Measurements from ENCODE around the gene TNFSF11. TPM values are rescaled to one million over a fixed set of nuclear protein-coding genes. Genes with fewer than 3 reads are reported as not detected.

The TNFSF11 gene
- total and polyA plus RNA-seq, 9 donors = 0.04 to 0.22 TPM; not detected in 7

DNA sequence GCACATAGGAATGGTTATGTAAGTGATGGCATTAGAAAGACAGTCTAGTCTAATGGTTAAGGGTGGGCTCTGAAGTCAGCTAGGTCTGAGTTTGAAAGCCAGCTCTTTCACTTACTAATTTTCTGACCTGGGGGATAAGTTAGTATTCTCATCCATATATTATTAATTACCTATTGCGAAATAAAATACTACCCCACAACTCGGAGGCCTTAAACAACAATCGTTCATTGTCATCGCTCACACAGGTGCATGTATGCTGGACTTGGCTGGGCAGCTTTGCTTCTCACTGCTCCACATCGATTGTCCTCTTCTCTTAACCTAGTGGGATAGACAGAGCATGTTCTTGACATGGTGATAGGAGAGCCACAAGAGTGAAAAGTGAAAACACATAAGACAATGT lies 54.7 kb downstream of the TNFSF11 start:
- Histone ChIP-seq H3K27ac (ENCODE audit: low read length) (no peak overlapping the region), H3K36me3 (ENCODE audit: control insufficient read depth, insufficient read depth, low read length) (no peaks in the 10 kb centered on the region), H3K27me3 (ENCODE audit: control insufficient read depth, insufficient read depth, low read length) (no peaks in the 10 kb centered on the region), H3K9me3 (replicated peaks; ENCODE audit: control insufficient read depth, low read depth, low read length) (no peaks in the 10 kb centered on the region), H3K4me3 (ENCODE audit: low read length) (no peak overlapping the region), H3K4me1 (ENCODE audit: control insufficient read depth, insufficient read depth, low read length) (peaks cover 5% of the 10 kb centered on the region)
- no peak for DNase-seq
- 100% methylated on average over 2 of the region's 5 CpGs for WGBS (ENCODE audit: insufficient coverage)

GRCh38 chr13:42631181-42631580 lies 57.2 kb downstream of the TNFSF11 start:
- DNase-seq = peak; percentile 68
- Histone ChIP-seq H3K27ac (ENCODE audit: low read length) (no peak overlapping the region), H3K9me3 (replicated peaks; ENCODE audit: control insufficient read depth, low read depth, low read length) (no peaks in the 10 kb centered on the region), H3K4me1 (ENCODE audit: control insufficient read depth, insufficient read depth, low read length) (peaks cover 5% of the 10 kb centered on the region), H3K4me3 (ENCODE audit: low read length) (no peak overlapping the region), H3K27me3 (ENCODE audit: control insufficient read depth, insufficient read depth, low read length) (no peaks in the 10 kb centered on the region), H3K36me3 (ENCODE audit: control insufficient read depth, insufficient read depth, low read length) (no peaks in the 10 kb centered on the region)
- WGBS (ENCODE audit: insufficient coverage) = no CpG with 5 or more reads among the region's 1 CpG

DNA sequence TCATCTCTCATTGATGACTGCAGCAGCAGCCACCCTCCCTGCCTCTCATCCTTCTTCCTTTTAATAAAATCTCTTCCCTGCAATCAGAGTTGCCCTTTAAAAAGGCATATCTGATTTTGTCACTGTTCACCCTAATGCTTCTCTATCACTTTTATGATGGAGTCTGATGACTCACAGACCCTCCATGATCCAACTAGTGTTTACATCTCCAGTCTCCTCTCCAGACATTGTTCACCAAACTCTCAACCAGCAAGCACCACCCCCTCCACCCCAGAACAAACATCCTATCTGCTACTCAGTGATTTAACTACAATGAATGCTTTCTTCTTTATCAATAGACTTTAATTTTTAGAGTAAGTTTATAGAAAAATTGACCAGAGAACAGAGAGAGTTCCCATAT lies 59.5 kb downstream of the TNFSF11 start:
- Histone ChIP-seq H3K4me1 (ENCODE audit: control insufficient read depth, insufficient read depth, low read length) (no peaks in the 10 kb centered on the region), H3K36me3 (ENCODE audit: control insufficient read depth, insufficient read depth, low read length) (no peaks in the 10 kb centered on the region), H3K9me3 (replicated peaks; ENCODE audit: control insufficient read depth, low read depth, low read length) (no peaks in the 10 kb centered on the region), H3K27me3 (ENCODE audit: control insufficient read depth, insufficient read depth, low read length) (no peaks in the 10 kb centered on the region), H3K4me3 (ENCODE audit: low read length) (no peak overlapping the region), H3K27ac (ENCODE audit: low read length) (no peak overlapping the region)
- DNase-seq = no peak

- Histone ChIP-seq H3K27me3 (ENCODE audit: control insufficient read depth, insufficient read depth, low read length) (no peaks in the 10 kb centered on the region), H3K36me3 (ENCODE audit: control insufficient read depth, insufficient read depth, low read length) (no peaks in the 10 kb centered on the region), H3K27ac (ENCODE audit: low read length) (no peak overlapping the region), H3K4me3 (ENCODE audit: low read length) (no peak overlapping the region), H3K9me3 (replicated peaks; ENCODE audit: control insufficient read depth, low read depth, low read length) (no peaks in the 10 kb centered on the region), H3K4me1 (ENCODE audit: control insufficient read depth, insufficient read depth, low read length) (no peaks in the 10 kb centered on the region)
- DNase-seq = no peak
- 77% methylated on average over 4 of the region's 5 CpGs for WGBS (ENCODE audit: insufficient coverage)
Observed at GRCh38 chr13:42638101-42638500, 64.1 kb downstream of the TNFSF11 start.

- WGBS (ENCODE audit: insufficient coverage) = no CpG with 5 or more reads among the region's 1 CpG
- H3K4me3 ChIP-seq (ENCODE audit: low read length) = no peak overlapping the region
- H3K36me3 ChIP-seq (ENCODE audit: control insufficient read depth, insufficient read depth, low read length) = no peaks in the 10 kb centered on the region
- no peaks in the 10 kb centered on the region for H3K27me3 ChIP-seq (ENCODE audit: control insufficient read depth, insufficient read depth, low read length)
- DNase-seq = no peak
- H3K4me1 ChIP-seq (ENCODE audit: control insufficient read depth, insufficient read depth, low read length) = no peaks in the 10 kb centered on the region
- H3K9me3 ChIP-seq (replicated peaks; ENCODE audit: control insufficient read depth, low read depth, low read length) = no peaks in the 10 kb centered on the region
- no peak overlapping the region for H3K27ac ChIP-seq (ENCODE audit: low read length)
Observed at GRCh38 chr13:42638886-42639285, 64.9 kb downstream of the TNFSF11 start.

- Histone ChIP-seq H3K27ac (ENCODE audit: low read length) (no peak overlapping the region), H3K36me3 (ENCODE audit: control insufficient read depth, insufficient read depth, low read length) (no peaks in the 10 kb centered on the region), H3K9me3 (replicated peaks; ENCODE audit: control insufficient read depth, low read depth, low read length) (no peaks in the 10 kb centered on the region), H3K4me1 (ENCODE audit: control insufficient read depth, insufficient read depth, low read length) (no peaks in the 10 kb centered on the region), H3K27me3 (ENCODE audit: control insufficient read depth, insufficient read depth, low read length) (no peaks in the 10 kb centered on the region), H3K4me3 (ENCODE audit: low read length) (no peak overlapping the region)
- 86% methylated on average over 14 of the region's 14 CpGs for WGBS (ENCODE audit: insufficient coverage)
- DNase-seq = no peak
Observed at GRCh38 chr13:42643076-42643475, 69.1 kb downstream of the TNFSF11 start.

DNA sequence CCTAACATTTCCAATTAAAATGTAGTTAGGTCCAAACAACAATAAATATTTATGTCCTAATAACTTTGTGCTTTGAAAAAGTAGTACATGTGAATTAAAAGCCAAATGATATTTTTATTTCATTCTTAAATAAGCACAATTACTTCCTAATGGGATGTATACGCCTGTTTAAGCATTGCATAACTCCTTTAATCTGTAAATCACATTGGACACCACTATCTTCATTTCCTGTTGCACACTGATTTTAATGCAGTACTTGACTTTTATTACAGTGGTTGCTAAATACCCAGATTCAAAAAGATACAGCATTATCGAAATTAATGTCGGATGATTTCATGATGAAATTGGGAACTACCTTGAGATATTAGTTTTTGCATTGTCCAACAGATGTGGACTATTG lies 70.9 kb downstream of the TNFSF11 start:
- H3K4me1 ChIP-seq (ENCODE audit: control insufficient read depth, insufficient read depth, low read length) = no peaks in the 10 kb centered on the region
- H3K4me3 ChIP-seq (ENCODE audit: low read length) = no peak overlapping the region
- no peaks in the 10 kb centered on the region for H3K9me3 ChIP-seq (replicated peaks; ENCODE audit: control insufficient read depth, low read depth, low read length)
- no CpG with 5 or more reads among the region's 3 CpGs for WGBS (ENCODE audit: insufficient coverage)
- no peaks in the 10 kb centered on the region for H3K27me3 ChIP-seq (ENCODE audit: control insufficient read depth, insufficient read depth, low read length)
- no peak for DNase-seq
- no peak overlapping the region for H3K27ac ChIP-seq (ENCODE audit: low read length)
- no peaks in the 10 kb centered on the region for H3K36me3 ChIP-seq (ENCODE audit: control insufficient read depth, insufficient read depth, low read length)

DNA sequence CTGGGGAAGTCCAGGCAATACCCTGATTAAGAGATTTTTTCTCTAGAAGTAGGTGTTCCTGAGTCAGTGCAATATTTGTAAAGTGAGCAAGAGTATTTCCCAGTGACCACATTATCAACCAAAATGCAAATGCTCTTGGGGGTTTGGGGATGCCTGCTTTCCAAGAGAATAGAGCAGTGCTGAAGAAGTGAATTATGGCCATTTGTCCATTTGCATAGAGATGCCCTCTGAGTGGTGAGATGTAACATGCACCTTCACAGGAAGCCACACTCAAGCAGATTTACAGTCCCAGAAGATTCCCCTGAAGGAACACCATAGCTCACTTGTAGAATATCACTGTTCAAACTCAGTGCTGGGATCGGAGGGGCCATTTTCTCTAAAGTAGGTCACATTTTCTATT lies 71.8 kb downstream of the TNFSF11 start:
- H3K4me1 ChIP-seq (ENCODE audit: control insufficient read depth, insufficient read depth, low read length) = no peaks in the 10 kb centered on the region
- WGBS (ENCODE audit: insufficient coverage) = no CpG with 5 or more reads among the region's 1 CpG
- no peak for DNase-seq

GRCh38 chr13:42649141-42649540 lies 75.2 kb downstream of the TNFSF11 start:
- DNase-seq = peak; percentile 81
- H3K27ac ChIP-seq (ENCODE audit: low read length) = no peak overlapping the region
- no peaks in the 10 kb centered on the region for H3K9me3 ChIP-seq (replicated peaks; ENCODE audit: control insufficient read depth, low read depth, low read length)
- H3K4me1 ChIP-seq (ENCODE audit: control insufficient read depth, insufficient read depth, low read length) = no peaks in the 10 kb centered on the region
- no peaks in the 10 kb centered on the region for H3K36me3 ChIP-seq (ENCODE audit: control insufficient read depth, insufficient read depth, low read length)
- H3K27me3 ChIP-seq (ENCODE audit: control insufficient read depth, insufficient read depth, low read length) = no peaks in the 10 kb centered on the region
- no peak overlapping the region for H3K4me3 ChIP-seq (ENCODE audit: low read length)

More for the DNA sequence above, 71.8 kb downstream of the TNFSF11 start:
- no peaks in the 10 kb centered on the region for H3K36me3 ChIP-seq (ENCODE audit: control insufficient read depth, insufficient read depth, low read length)
- H3K27me3 ChIP-seq (ENCODE audit: control insufficient read depth, insufficient read depth, low read length) = no peaks in the 10 kb centered on the region
- no peak overlapping the region for H3K4me3 ChIP-seq (ENCODE audit: low read length)
- no peak overlapping the region for H3K27ac ChIP-seq (ENCODE audit: low read length)
- H3K9me3 ChIP-seq (replicated peaks; ENCODE audit: control insufficient read depth, low read depth, low read length) = no peaks in the 10 kb centered on the region

DNA sequence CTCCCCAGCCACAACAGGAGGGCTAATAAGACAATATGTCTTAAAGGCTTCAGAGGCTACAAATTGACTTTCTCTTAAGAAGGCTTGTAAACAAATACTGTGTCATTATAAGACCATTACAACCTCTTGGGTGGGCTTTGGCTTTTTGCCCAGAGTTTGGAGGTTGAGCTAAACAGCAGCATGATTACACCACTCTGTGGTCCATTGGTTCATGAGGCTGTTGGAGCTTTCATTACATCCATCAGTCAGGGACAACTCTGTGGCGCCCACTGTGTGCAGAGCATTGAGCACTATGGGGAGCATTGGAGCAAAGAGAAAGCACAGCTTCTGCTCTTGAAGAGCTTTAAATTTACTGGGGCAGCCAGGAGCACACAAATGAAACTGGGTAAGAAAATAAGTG lies 75.9 kb downstream of the TNFSF11 start:
- 80% methylated on average over 1 of the region's 1 CpG for WGBS (ENCODE audit: insufficient coverage)

DNA sequence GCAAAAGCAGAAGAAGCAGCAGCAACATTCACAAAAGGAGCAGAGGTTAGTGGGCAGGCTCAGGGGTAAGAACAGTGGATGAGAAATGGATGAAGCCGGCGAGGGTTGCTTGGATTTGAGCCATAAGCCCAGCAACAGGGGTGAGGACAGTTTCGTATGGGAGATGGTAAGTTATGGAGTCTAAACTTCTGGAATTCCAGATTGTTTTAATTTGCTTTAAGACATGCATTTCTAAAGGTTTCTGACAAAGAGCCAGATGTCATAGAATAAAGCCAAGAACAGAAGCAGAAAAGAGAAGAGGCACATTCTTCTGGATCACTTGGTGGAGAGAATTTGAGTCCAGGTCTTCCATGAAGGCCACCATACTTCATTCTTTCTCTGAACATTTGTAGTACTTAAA lies 76.6 kb downstream of the TNFSF11 start:
- Histone ChIP-seq H3K9me3 (replicated peaks; ENCODE audit: control insufficient read depth, low read depth, low read length) (no peaks in the 10 kb centered on the region), H3K27me3 (ENCODE audit: control insufficient read depth, insufficient read depth, low read length) (peaks cover 2% of the 10 kb centered on the region), H3K4me1 (ENCODE audit: control insufficient read depth, insufficient read depth, low read length) (no peaks in the 10 kb centered on the region), H3K4me3 (ENCODE audit: low read length) (no peak overlapping the region), H3K27ac (ENCODE audit: low read length) (no peak overlapping the region), H3K36me3 (ENCODE audit: control insufficient read depth, insufficient read depth, low read length) (no peaks in the 10 kb centered on the region)
- peak; percentile 51 for DNase-seq
- WGBS (ENCODE audit: insufficient coverage) = 18% methylated on average over 3 of the region's 3 CpGs

More for the DNA sequence above, 75.9 kb downstream of the TNFSF11 start:
- Histone ChIP-seq H3K4me1 (ENCODE audit: control insufficient read depth, insufficient read depth, low read length) (no peaks in the 10 kb centered on the region), H3K36me3 (ENCODE audit: control insufficient read depth, insufficient read depth, low read length) (no peaks in the 10 kb centered on the region), H3K9me3 (replicated peaks; ENCODE audit: control insufficient read depth, low read depth, low read length) (no peaks in the 10 kb centered on the region), H3K27ac (ENCODE audit: low read length) (no peak overlapping the region), H3K4me3 (ENCODE audit: low read length) (no peak overlapping the region), H3K27me3 (ENCODE audit: control insufficient read depth, insufficient read depth, low read length) (no peaks in the 10 kb centered on the region)
- peak; percentile 46 for DNase-seq
